ENCODE results near the gene ENO1. TPM values are rescaled to one million over a fixed set of nuclear protein-coding genes. Genes with fewer than 3 reads are reported as not detected.

The ENO1 gene
- total RNA-seq, 4 donors from 2014 or later, result 202 to 407 (median 320) TPM

- Histone ChIP-seq H3K4me3 (no peak overlapping the region), H3K4me1 (peaks cover 11 to 77% (median 62%) of the 10 kb centered on the region in 4 donors)
- 18% methylated on average over 5 of the region's 5 CpGs; no CpG with 5 or more reads in 1 of the 2 donors for WGBS, 2 donors (ENCODE audit: low coverage in 1 of 2)
Measured at GRCh38 chr1:8873506-8874229, 4.8 kb downstream of the ENO1 start.

GRCh38 chr1:8873001-8873400, 5.5 kb downstream of the ENO1 start:
- Histone ChIP-seq H3K4me3 (no peak overlapping the region), H3K27me3 (no peaks in the 10 kb centered on the region), H3K4me1 (peaks cover 11 to 77% (median 62%) of the 10 kb centered on the region in 4 donors), H3K9me3 (no peaks in the 10 kb centered on the region), H3K27ac (peak overlapping the region; percentile 69 to 75 (median 70)), H3K36me3 (peaks cover 0 to 41% (median 19%) of the 10 kb centered on the region in 4 donors)
- intact Hi-C loops (cut with DNase I; ENCODE audit: low total_unique reads) (no loop called here), in situ Hi-C loops (cut with MboI; ENCODE audit: low pct_ligation_motif_present in 1 of 4, low pct_unique_long_range_greater_than_20kb in 1 of 4, low sequenced_read_pairs in 3 of 4) (loop anchor here in 1 of 4 donors (25.0 kb wide), 1 partner anchor 886 kb away; no protein-coding TSS in a partner anchor)
- no peak for DNase-seq
- whole genome bisulfite sequencing, 2 donors (ENCODE audit: low coverage in 1 of 2), result 89 to 90% methylated on average over 5 of the region's 5 CpGs
- no peak for TF ChIP-seq EP300 (IDR thresholded peaks at IDR 0.05; ENCODE audit: low read depth)
- no peak for TF ChIP-seq CTCF (IDR thresholded peaks at IDR 0.05)
- TF ChIP-seq POLR2A (IDR thresholded peaks at IDR 0.05), result no peak
- no peak for TF ChIP-seq POLR2AphosphoS5 (IDR thresholded peaks at IDR 0.05)

More at GRCh38 chr1:8873506-8874229, 4.8 kb downstream of the ENO1 start:
- Histone ChIP-seq H3K27ac (peak overlapping the region; percentile 69 to 75 (median 70)), H3K27me3 (no peaks in the 10 kb centered on the region), H3K9me3 (no peaks in the 10 kb centered on the region), H3K36me3 (peaks cover 0 to 35% (median 16%) of the 10 kb centered on the region in 4 donors)
- intact Hi-C loops (cut with DNase I; ENCODE audit: low total_unique reads) (no loop called here), in situ Hi-C loops (cut with MboI; ENCODE audit: low pct_ligation_motif_present in 1 of 4, low pct_unique_long_range_greater_than_20kb in 1 of 4, low sequenced_read_pairs in 3 of 4) (loop anchor here in 1 of 4 donors (25.0 kb wide), 1 partner anchor 886 kb away; no protein-coding TSS in a partner anchor)
- peak in 2 of 3 donors; percentile 41 to 68 for TF ChIP-seq POLR2AphosphoS5 (IDR thresholded peaks at IDR 0.05)
- peak; percentile 9 for TF ChIP-seq POLR2A (IDR thresholded peaks at IDR 0.05)
- no peak for TF ChIP-seq EP300 (IDR thresholded peaks at IDR 0.05; ENCODE audit: low read depth)
- no peak for TF ChIP-seq CTCF (IDR thresholded peaks at IDR 0.05)
- DNase-seq, result peak; percentile 87

- TF ChIP-seq CTCF (IDR thresholded peaks at IDR 0.05) (no peak), POLR2AphosphoS5 (IDR thresholded peaks at IDR 0.05) (no peak)
- intact Hi-C loops (cut with DNase I; ENCODE audit: low total_unique reads), result no loop called here
- H3K27ac ChIP-seq, result peak overlapping the region in 3 of 4 donors; percentile 70 to 75 (median 71)
- H3K4me3 ChIP-seq, result no peak overlapping the region
- H3K36me3 ChIP-seq, result peaks cover 0 to 52% (median 26%) of the 10 kb centered on the region in 4 donors
- no peak for DNase-seq
- WGBS, 2 donors (ENCODE audit: low coverage in 1 of 2), result 40 to 55% methylated on average over 1 to 5 of the region's 5 CpGs
- in situ Hi-C loops (cut with MboI; ENCODE audit: low pct_ligation_motif_present in 1 of 4, low pct_unique_long_range_greater_than_20kb in 1 of 4, low sequenced_read_pairs in 3 of 4), result loop anchor here in 1 of 4 donors (25.0 kb wide), 1 partner anchor 885 kb away; no protein-coding TSS in a partner anchor
- H3K4me1 ChIP-seq, result peaks cover 11 to 73% (median 58%) of the 10 kb centered on the region in 4 donors
- H3K9me3 ChIP-seq, result no peaks in the 10 kb centered on the region
- no peaks in the 10 kb centered on the region for H3K27me3 ChIP-seq
Measured at GRCh38 chr1:8871965-8872399, 6.5 kb downstream of the ENO1 start.

GRCh38 chr1:8871539-8871935, 6.9 kb downstream of the ENO1 start:
- WGBS, 2 donors (ENCODE audit: low coverage in 1 of 2), result 56 to 100% methylated on average over 2 to 7 of the region's 7 CpGs
- DNase-seq, result peak; percentile 68
- peak overlapping the region in 3 of 4 donors; percentile 70 to 75 (median 71) for H3K27ac ChIP-seq
- peak; percentile 15 to 73 (median 49) for TF ChIP-seq CTCF (IDR thresholded peaks at IDR 0.05)
- no peak for TF ChIP-seq POLR2A (IDR thresholded peaks at IDR 0.05)
- in situ Hi-C loops (cut with MboI; ENCODE audit: low pct_ligation_motif_present in 1 of 4, low pct_unique_long_range_greater_than_20kb in 1 of 4, low sequenced_read_pairs in 3 of 4) (loop anchor here in 1 of 4 donors (25.0 kb wide), 1 partner anchor 884 kb away; no protein-coding TSS in a partner anchor), intact Hi-C loops (cut with DNase I; ENCODE audit: low total_unique reads) (no loop called here)
- peaks cover 0 to 56% (median 29%) of the 10 kb centered on the region in 4 donors for H3K36me3 ChIP-seq
- H3K4me1 ChIP-seq, result peaks cover 11 to 69% (median 54%) of the 10 kb centered on the region in 4 donors
- H3K27me3 ChIP-seq, result no peaks in the 10 kb centered on the region
- H3K4me3 ChIP-seq, result no peak overlapping the region
- no peaks in the 10 kb centered on the region for H3K9me3 ChIP-seq
